GM19240 (cell line): Measurements from ENCODE around the gene NODAL.
A peak's percentile ranks its signal among the peaks of the same experiment; 100 is the strongest.

ENCODE experiments used
- DNase-seq: peaks from one replicate; pipeline ENCODE4 v3.0.0; 2011; ENCODE audit warnings: low spot score; ENCODE audit not compliant: insufficient read length

Gene NODAL

GRCh38 chr10:70465278-70465677, 23.8 kb upstream of the NODAL start:
- no peak for DNase-seq

- no peak for DNase-seq
Observed at GRCh38 chr10:70462349-70462984, 21.0 kb upstream of the NODAL start.

- peak; percentile 78 for DNase-seq
Observed at GRCh38 chr10:70461397-70462348, 20.2 kb upstream of the NODAL start.

- no peak for DNase-seq
Observed at GRCh38 chr10:70459774-70460490, 18.5 kb upstream of the NODAL start.

- DNase-seq: no peak
Observed at GRCh38 chr10:70459061-70459773, 17.7 kb upstream of the NODAL start.

- DNase-seq: no peak
Observed at GRCh38 chr10:70458329-70459060, 17.0 kb upstream of the NODAL start.

GRCh38 chr10:70457759-70458305, 16.4 kb upstream of the NODAL start:
- DNase-seq: no peak

- DNase-seq: no peak
Observed at GRCh38 chr10:70456164-70456563, 14.7 kb upstream of the NODAL start.

- no peak for DNase-seq
Observed at GRCh38 chr10:70455213-70455630, 13.7 kb upstream of the NODAL start.

GRCh38 chr10:70448236-70448635, 6.8 kb upstream of the NODAL start:
- no peak for DNase-seq

- DNase-seq: no peak
Observed at GRCh38 chr10:70445718-70446657, 4.5 kb upstream of the NODAL start.

GRCh38 chr10:70444744-70445143, 3.3 kb upstream of the NODAL start:
- DNase-seq: no peak

- DNase-seq: no peak
Observed at GRCh38 chr10:70442332-70442988, 979 bp upstream of the NODAL start.

- no peak for DNase-seq
Observed at GRCh38 chr10:70441895-70442309, 421 bp upstream of the NODAL start.

GRCh38 chr10:70440296-70441160, 953 bp downstream of the NODAL start:
- no peak for DNase-seq

GRCh38 chr10:70437721-70438120, 3.8 kb downstream of the NODAL start:
- DNase-seq: no peak

GRCh38 chr10:70435241-70436085, 6.0 kb downstream of the NODAL start:
- DNase-seq: no peak
